ENCODE results near the gene PLEKHF1.
A peak's percentile ranks its signal among the peaks of the same experiment; 100 is the strongest.

PLEKHF1 gene, protein sequence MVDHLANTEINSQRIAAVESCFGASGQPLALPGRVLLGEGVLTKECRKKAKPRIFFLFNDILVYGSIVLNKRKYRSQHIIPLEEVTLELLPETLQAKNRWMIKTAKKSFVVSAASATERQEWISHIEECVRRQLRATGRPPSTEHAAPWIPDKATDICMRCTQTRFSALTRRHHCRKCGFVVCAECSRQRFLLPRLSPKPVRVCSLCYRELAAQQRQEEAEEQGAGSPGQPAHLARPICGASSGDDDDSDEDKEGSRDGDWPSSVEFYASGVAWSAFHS

DNA sequence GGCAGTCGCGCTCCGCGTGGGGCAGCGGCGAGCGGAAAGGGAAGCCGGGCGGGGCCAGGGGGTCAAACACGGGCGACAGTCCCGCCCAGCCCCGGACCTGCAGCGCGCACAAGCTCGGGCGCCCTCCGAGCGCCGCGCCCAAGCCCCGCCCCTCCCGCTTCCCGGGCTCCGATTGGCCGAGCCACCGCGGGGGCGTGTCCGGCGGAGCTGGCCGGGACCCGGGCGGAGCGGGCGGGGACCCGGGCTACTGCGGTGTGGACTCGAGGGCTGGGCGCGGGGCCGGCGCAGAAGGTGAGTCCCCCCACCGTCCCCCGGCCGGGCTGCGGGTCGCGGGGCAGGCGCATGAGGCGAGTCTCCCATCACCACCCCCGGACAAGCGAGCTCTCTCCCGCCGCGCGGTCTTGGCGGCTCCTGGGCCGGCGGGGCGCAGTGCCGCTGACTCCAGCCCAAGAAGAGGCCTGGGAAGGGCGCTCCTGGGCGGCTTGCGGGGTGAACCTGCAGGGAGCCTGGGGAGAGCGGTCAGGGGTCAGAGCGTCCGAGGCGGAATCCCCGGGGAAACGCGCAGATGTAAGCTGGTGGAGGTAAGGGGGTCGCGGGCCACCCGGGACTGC is at the start of gene PLEKHF1:
Gene PLEKHF1 (plus strand): TSS at position 247 of the 611 bp plus-strand sequence. CDS start 8,379 bp downstream, outside the sequence.
- Histone ChIP-seq H3K27me3 (ENCODE audit: control insufficient read depth, insufficient read depth, low read length) (no peaks in the 10 kb centered on the region), H3K9ac (ENCODE audit: low read length) (peak within 1 kb of the TSS; percentile 24), H3K27ac (ENCODE audit: low read depth, low read length) (peak within 1 kb of the TSS; percentile 69), H3K4me1 (ENCODE audit: control insufficient read depth, insufficient read depth, low read length) (peaks cover 25% of the 10 kb centered on the region), H3K4me3 (ENCODE audit: low read length) (peak within 1 kb of the TSS; percentile 84), H3K36me3 (ENCODE audit: control insufficient read depth, insufficient read depth, low read length) (no peaks in the 10 kb centered on the region)

GRCh38 chr19:29615891-29616425 is 49.3 kb upstream of the PLEKHF1 start:
- no peaks in the 10 kb centered on the region for H3K27me3 ChIP-seq (ENCODE audit: control insufficient read depth, insufficient read depth, low read length)

GRCh38 chr19:29616541-29616940 is 48.7 kb upstream of the PLEKHF1 start:
- no peak overlapping the region for H3K9ac ChIP-seq (ENCODE audit: low read length)
- H3K27me3 ChIP-seq (ENCODE audit: control insufficient read depth, insufficient read depth, low read length) = no peaks in the 10 kb centered on the region
- peaks cover 34% of the 10 kb centered on the region for H3K36me3 ChIP-seq (ENCODE audit: control insufficient read depth, insufficient read depth, low read length)
- H3K4me3 ChIP-seq (ENCODE audit: low read length) = no peak overlapping the region
- H3K4me1 ChIP-seq (ENCODE audit: control insufficient read depth, insufficient read depth, low read length) = no peaks in the 10 kb centered on the region
- H3K27ac ChIP-seq (ENCODE audit: low read depth, low read length) = no peak overlapping the region

More at GRCh38 chr19:29615891-29616425, 49.3 kb upstream of the PLEKHF1 start:
- no peak overlapping the region for H3K4me3 ChIP-seq (ENCODE audit: low read length)
- H3K4me1 ChIP-seq (ENCODE audit: control insufficient read depth, insufficient read depth, low read length) = no peaks in the 10 kb centered on the region
- H3K27ac ChIP-seq (ENCODE audit: low read depth, low read length) = no peak overlapping the region
- H3K9ac ChIP-seq (ENCODE audit: low read length) = no peak overlapping the region
- peaks cover 39% of the 10 kb centered on the region for H3K36me3 ChIP-seq (ENCODE audit: control insufficient read depth, insufficient read depth, low read length)

DNA sequence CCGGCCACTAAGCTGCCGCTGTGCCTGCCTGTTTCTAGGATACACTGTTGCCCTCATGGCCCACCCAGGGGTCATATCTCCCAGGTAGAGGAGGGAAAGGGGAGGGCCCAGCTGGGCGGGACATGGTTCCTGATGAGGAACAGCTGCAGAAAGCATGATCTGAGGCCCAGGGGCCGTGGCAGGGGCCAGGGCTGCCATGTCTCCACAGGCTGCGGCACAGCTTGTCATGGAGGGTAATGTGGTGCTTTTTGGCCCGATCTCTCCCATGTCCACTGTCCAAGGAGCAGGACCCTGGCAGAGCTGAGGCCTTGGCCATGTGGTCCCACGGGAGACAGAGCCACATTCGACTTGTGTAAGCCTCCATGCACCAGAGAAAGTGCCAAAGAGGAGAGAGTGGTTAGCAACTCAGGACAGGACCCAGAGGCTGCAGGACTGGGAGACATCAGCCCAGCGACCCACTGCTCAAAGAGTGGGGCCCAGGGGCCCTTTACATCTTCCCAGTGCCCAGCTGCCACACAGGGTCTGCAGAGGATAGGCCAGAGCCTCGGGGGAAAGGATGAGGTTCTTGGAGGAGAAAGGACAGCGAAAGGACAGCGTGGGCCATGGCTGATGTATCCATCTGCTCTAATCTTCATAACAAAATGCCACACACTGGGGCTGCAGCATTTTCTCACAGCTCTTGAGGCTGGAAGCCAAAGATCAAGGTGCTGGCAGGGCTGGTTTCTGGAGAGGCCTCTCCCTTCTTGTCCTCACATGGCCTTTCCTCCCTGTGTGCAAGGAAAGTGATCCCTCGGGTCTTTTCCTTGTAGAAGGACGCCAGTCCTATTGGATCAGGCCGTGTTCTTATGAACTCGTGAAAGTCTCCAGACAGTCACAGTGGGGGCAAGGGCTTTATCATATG is 47.6 kb upstream of the PLEKHF1 start:
- no peaks in the 10 kb centered on the region for H3K27me3 ChIP-seq (ENCODE audit: control insufficient read depth, insufficient read depth, low read length)

GRCh38 chr19:29618434-29618833 is 46.8 kb upstream of the PLEKHF1 start:
- Histone ChIP-seq H3K4me1 (ENCODE audit: control insufficient read depth, insufficient read depth, low read length) (no peaks in the 10 kb centered on the region), H3K4me3 (ENCODE audit: low read length) (no peak overlapping the region), H3K36me3 (ENCODE audit: control insufficient read depth, insufficient read depth, low read length) (peaks cover 16% of the 10 kb centered on the region), H3K27me3 (ENCODE audit: control insufficient read depth, insufficient read depth, low read length) (no peaks in the 10 kb centered on the region), H3K27ac (ENCODE audit: low read depth, low read length) (no peak overlapping the region), H3K9ac (ENCODE audit: low read length) (no peak overlapping the region)

More for the DNA sequence above, 47.6 kb upstream of the PLEKHF1 start:
- Histone ChIP-seq H3K4me3 (ENCODE audit: low read length) (no peak overlapping the region), H3K36me3 (ENCODE audit: control insufficient read depth, insufficient read depth, low read length) (peaks cover 24% of the 10 kb centered on the region), H3K27ac (ENCODE audit: low read depth, low read length) (no peak overlapping the region), H3K4me1 (ENCODE audit: control insufficient read depth, insufficient read depth, low read length) (no peaks in the 10 kb centered on the region), H3K9ac (ENCODE audit: low read length) (no peak overlapping the region)

DNA sequence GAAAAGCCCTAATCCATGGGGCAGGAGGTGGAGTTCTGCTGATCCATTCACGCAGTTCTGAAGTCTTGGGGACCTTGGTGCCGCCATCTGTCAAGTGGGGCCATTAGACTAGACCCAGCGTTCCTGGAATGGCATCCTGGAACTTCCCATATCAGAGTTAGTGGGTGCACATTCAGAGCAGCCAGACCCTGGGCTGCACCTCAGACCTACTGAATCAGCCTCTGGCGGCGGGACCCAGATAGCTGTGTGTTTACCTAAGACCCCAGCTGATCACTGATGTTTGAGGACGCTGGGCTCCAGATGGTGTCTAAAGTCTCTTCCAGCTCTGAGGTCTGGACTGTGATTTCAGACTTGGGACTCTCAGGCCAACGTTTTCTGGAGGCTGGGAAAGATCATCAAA is 46.4 kb upstream of the PLEKHF1 start:
- no peak overlapping the region for H3K9ac ChIP-seq (ENCODE audit: low read length)
- H3K36me3 ChIP-seq (ENCODE audit: control insufficient read depth, insufficient read depth, low read length) = peaks cover 12% of the 10 kb centered on the region
- no peak overlapping the region for H3K4me3 ChIP-seq (ENCODE audit: low read length)
- H3K27me3 ChIP-seq (ENCODE audit: control insufficient read depth, insufficient read depth, low read length) = no peaks in the 10 kb centered on the region
- H3K4me1 ChIP-seq (ENCODE audit: control insufficient read depth, insufficient read depth, low read length) = no peaks in the 10 kb centered on the region
- H3K27ac ChIP-seq (ENCODE audit: low read depth, low read length) = no peak overlapping the region

DNA sequence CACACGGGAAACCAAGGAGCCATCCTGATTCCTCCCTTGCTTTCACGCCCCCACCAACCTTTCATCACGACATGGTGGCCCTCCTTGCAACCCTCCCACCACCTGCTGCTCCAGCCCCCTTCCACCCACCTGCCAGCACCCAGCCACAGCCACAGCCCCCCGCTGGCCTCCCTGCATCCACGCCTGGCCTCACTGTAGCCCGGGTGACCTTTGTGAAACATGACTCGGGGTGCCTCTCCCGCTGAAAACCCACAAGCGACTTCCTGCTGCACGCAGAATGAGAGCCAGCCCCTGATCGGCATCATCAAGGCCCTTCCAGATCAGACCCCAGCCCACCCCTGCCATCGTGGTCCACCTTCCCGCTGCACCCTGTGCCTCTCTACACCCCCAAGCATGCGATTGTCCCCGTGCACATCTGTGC is 44.3 kb upstream of the PLEKHF1 start:
- Histone ChIP-seq H3K4me3 (ENCODE audit: low read length) (no peak overlapping the region), H3K4me1 (ENCODE audit: control insufficient read depth, insufficient read depth, low read length) (no peaks in the 10 kb centered on the region), H3K27me3 (ENCODE audit: control insufficient read depth, insufficient read depth, low read length) (no peaks in the 10 kb centered on the region), H3K9ac (ENCODE audit: low read length) (no peak overlapping the region), H3K27ac (ENCODE audit: low read depth, low read length) (no peak overlapping the region), H3K36me3 (ENCODE audit: control insufficient read depth, insufficient read depth, low read length) (peaks cover 4% of the 10 kb centered on the region)

GRCh38 chr19:29622166-29623070 is 42.8 kb upstream of the PLEKHF1 start:
- no peak overlapping the region for H3K27ac ChIP-seq (ENCODE audit: low read depth, low read length)
- H3K9ac ChIP-seq (ENCODE audit: low read length) = no peak overlapping the region
- H3K27me3 ChIP-seq (ENCODE audit: control insufficient read depth, insufficient read depth, low read length) = no peaks in the 10 kb centered on the region
- no peak overlapping the region for H3K4me3 ChIP-seq (ENCODE audit: low read length)
- H3K36me3 ChIP-seq (ENCODE audit: control insufficient read depth, insufficient read depth, low read length) = no peaks in the 10 kb centered on the region
- no peaks in the 10 kb centered on the region for H3K4me1 ChIP-seq (ENCODE audit: control insufficient read depth, insufficient read depth, low read length)

DNA sequence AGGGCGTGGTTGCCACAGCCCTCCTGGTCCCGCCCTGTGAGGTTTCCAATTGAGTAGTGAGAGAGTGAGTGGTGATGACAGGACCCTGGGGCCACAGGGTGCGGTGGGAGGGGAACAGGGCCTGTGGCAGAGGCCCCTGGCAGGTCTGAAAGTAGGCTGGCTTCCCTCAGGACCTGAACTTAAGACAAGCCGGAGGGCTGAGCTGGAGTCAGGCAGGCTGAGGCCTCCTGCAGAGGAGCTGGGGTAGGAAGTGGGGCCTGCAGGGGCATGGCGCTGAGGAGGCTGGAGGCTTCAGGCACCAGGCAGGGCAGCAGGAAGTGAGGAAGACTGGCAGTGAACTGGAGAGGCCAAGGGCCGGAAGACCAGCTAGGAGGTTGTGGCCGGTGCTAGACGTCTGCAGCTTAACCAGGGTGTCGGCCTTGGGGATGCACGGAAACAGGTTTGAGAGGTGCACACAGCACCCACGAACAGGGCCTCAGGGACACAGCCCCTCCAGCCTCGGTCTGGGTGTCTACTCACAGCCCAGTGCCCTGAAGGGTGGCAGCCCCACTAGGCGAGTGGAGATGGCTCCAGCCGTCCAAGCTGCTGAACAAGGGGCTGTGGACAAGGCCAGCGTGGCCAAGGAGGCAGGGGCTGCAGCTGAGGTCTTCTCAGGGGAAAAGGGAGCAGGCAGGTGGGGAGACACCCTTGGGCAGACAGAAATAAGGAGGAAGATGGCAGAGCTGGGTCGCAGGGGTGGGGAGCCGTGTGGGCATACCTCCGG is 41.4 kb upstream of the PLEKHF1 start:
- no peak overlapping the region for H3K9ac ChIP-seq (ENCODE audit: low read length)
- no peak overlapping the region for H3K27ac ChIP-seq (ENCODE audit: low read depth, low read length)
- no peaks in the 10 kb centered on the region for H3K4me1 ChIP-seq (ENCODE audit: control insufficient read depth, insufficient read depth, low read length)
- H3K36me3 ChIP-seq (ENCODE audit: control insufficient read depth, insufficient read depth, low read length) = no peaks in the 10 kb centered on the region
- no peaks in the 10 kb centered on the region for H3K27me3 ChIP-seq (ENCODE audit: control insufficient read depth, insufficient read depth, low read length)
- no peak overlapping the region for H3K4me3 ChIP-seq (ENCODE audit: low read length)

- no peaks in the 10 kb centered on the region for H3K36me3 ChIP-seq (ENCODE audit: control insufficient read depth, insufficient read depth, low read length)
- no peaks in the 10 kb centered on the region for H3K27me3 ChIP-seq (ENCODE audit: control insufficient read depth, insufficient read depth, low read length)
- H3K27ac ChIP-seq (ENCODE audit: low read depth, low read length) = no peak overlapping the region
- no peak overlapping the region for H3K9ac ChIP-seq (ENCODE audit: low read length)
- no peak overlapping the region for H3K4me3 ChIP-seq (ENCODE audit: low read length)
- H3K4me1 ChIP-seq (ENCODE audit: control insufficient read depth, insufficient read depth, low read length) = no peaks in the 10 kb centered on the region
These were observed 40.6 kb upstream of the PLEKHF1 start for GRCh38 chr19:29624489-29625185.
